Keratinocyte (primary cell): ENCODE data around the gene CMAS. TPM values are rescaled to one million over a fixed set of nuclear protein-coding genes. Genes with fewer than 3 reads are reported as not detected.

ENCODE experiments used
- DNase-seq: peaks from one replicate; pipeline ENCODE4 v3.0.0-alpha.2; 2011; ENCODE audit warnings: low read depth, missing footprints, low spot score
- FAIRE-seq: peaks from 2 replicates; lab custom pipeline; 2011; peaks lifted over from hg19 to GRCh38; lab: Jason Lieb, UNC
- H2AFZ ChIP-seq: 2 replicates; pipeline ENCODE4 v1.6.0; 2012; ENCODE audit warnings: low read length, control low read depth, inconsistent platforms; ENCODE audit not compliant: control insufficient read depth
- H3K27ac ChIP-seq: 2 replicates; pipeline ENCODE4 v1.5.1; 2011; ENCODE audit warnings: low read length; ENCODE audit not compliant: control insufficient read depth, insufficient read depth
- H3K27me3 ChIP-seq: 3 replicates; pipeline ENCODE4 v1.6.0; 2011; ENCODE audit warnings: low read length; ENCODE audit not compliant: control insufficient read depth, insufficient read depth; ENCODE audit errors: extremely low read depth
- H3K36me3 ChIP-seq, 2 experiments: 2 replicates in 1 of 2; 3 replicates in 1 of 2; pipeline ENCODE4 v1.5.1; 2011; ENCODE audit warnings: low read length in 2 of 2, mild to moderate bottlenecking in 1 of 2; ENCODE audit not compliant: control insufficient read depth in 2 of 2, insufficient read depth in 2 of 2; ENCODE audit errors: extremely low read depth in 1 of 2
- H3K4me1 ChIP-seq: 3 replicates; pipeline ENCODE4 v1.5.1; 2011; ENCODE audit warnings: low read length; ENCODE audit not compliant: control insufficient read depth, insufficient read depth; ENCODE audit errors: extremely low read depth
- H3K4me2 ChIP-seq: 3 replicates; pipeline ENCODE4 v1.6.0; 2011; ENCODE audit warnings: low read depth, low read length; ENCODE audit not compliant: control insufficient read depth, insufficient read depth; ENCODE audit errors: extremely low read depth
- H3K4me3 ChIP-seq, 3 experiments: fragments of 200-600 bp in 1 of 3; sonication (generic) in 1 of 3; 2 replicates in 2 of 3; 3 replicates in 1 of 3; pipeline ENCODE4 v1.5.1; 2011 to 2016; ENCODE audit warnings: low read length in 3 of 3, mild to moderate bottlenecking in 3 of 3, control low read depth in 2 of 3, inconsistent platforms in 1 of 3, low read depth in 1 of 3, mixed read lengths in 1 of 3, mixed run types in 1 of 3, moderate library complexity in 1 of 3; ENCODE audit not compliant: control insufficient read depth in 2 of 3, insufficient read depth in 2 of 3; ENCODE audit errors: extremely low read depth in 1 of 3
- H3K79me2 ChIP-seq: 2 replicates; pipeline ENCODE4 v1.6.0; 2012; ENCODE audit warnings: low read length; ENCODE audit not compliant: control insufficient read depth, insufficient read depth
- H3K9ac ChIP-seq: 3 replicates; pipeline ENCODE4 v1.6.0; 2011; ENCODE audit warnings: low read length; ENCODE audit not compliant: control insufficient read depth, insufficient read depth; ENCODE audit errors: extremely low read depth
- H3K9me1 ChIP-seq: 3 replicates; pipeline ENCODE4 v1.6.0; 2011; ENCODE audit warnings: low read length; ENCODE audit not compliant: control insufficient read depth, insufficient read depth; ENCODE audit errors: extremely low read depth
- H3K9me3 ChIP-seq: 2 replicates; pipeline ENCODE4 v1.5.1; 2012; ENCODE audit warnings: low read depth, low read length; ENCODE audit not compliant: control insufficient read depth
- H4K20me1 ChIP-seq: 3 replicates; pipeline ENCODE4 v1.6.0; 2011; ENCODE audit warnings: low read length; ENCODE audit not compliant: control insufficient read depth, insufficient read depth; ENCODE audit errors: extremely low read depth
- EZH2 ChIP-seq: IDR thresholded peaks from one replicate; pipeline ENCODE4 v1.6.1; 2012; ENCODE audit warnings: inconsistent platforms, mild to moderate bottlenecking, low read length, moderate library complexity
- dilution Hi-C: fragments of 300-500 bp; cut with MboI; formaldehyde crosslinking; loops from one replicate; pipeline ENCODE4 v1.7.0; 2020; ENCODE audit warnings: low sequenced_read_pairs; ENCODE audit not compliant: extremely low pct_ligation_motif_present
- polyA plus RNA-seq, 5 experiments: library from polyadenylated mRNA; depleted of rRNA in 3 of 5; stranded (reverse) in 3 of 5; stranded (forward) in 1 of 5; unstranded in 1 of 5; fragments of >200 nt; gene quantifications; 1 replicate in 1 of 5; 2 replicates in 3 of 5; 3 replicates in 1 of 5; pipeline versions ENCODE4 v1.2.1 to v1.2.3, GENCODE V29; 2011 to 2012; ENCODE audit warnings: missing spikeins in 2 of 5, low read depth in 1 of 5, low replicate concordance in 1 of 5
- TF ChIP-seq, protein P1 (sequence below), 3 experiments: IDR thresholded peaks in 1 of 3; conservative IDR thresholded peaks in 1 of 3; optimal IDR thresholded peaks in 1 of 3; 2 replicates in 2 of 3; 3 replicates in 1 of 3; pipeline versions ENCODE3 to v1.5.1; 2011; ENCODE audit warnings: low read length in 3 of 3, mild to moderate bottlenecking in 3 of 3, moderate library complexity in 2 of 3, control low read depth in 1 of 3, inconsistent platforms in 1 of 3; ENCODE audit not compliant: insufficient read depth in 2 of 3; ENCODE audit errors: extremely low read depth in 1 of 3

Gene CMAS
- polyA plus RNA-seq, 1 donor (not counting 4 experiments of a cell fraction or from before 2014, with no cell fraction given): 55.0 TPM

DNA sequence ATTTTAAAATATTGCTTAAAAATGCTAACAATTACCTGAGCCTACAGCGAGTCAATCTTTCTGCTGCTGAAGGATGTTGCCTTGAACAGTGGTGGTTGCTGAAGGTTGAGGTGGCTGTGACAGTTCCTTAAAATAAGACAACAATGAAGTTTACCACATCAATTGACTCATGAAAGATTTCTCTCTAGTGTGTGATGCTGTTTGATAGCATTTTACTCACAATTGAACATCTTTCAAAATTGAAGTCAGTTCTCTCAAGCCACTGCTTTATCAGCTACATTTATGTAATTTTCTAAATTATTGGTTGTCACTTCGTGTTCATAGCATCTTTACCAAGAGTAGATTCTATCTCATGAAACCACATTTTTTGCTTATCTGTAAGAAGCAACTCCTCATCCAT lies 20.3 kb downstream of the CMAS start:
- Histone ChIP-seq H2AFZ (no peak overlapping the region), H3K36me3 (peaks cover 0 to 3% of the 10 kb centered on the region in 2 experiments), H3K4me1 (no peaks in the 10 kb centered on the region), H3K9me3 (no peaks in the 10 kb centered on the region), H4K20me1 (no peaks in the 10 kb centered on the region), H3K27me3 (no peaks in the 10 kb centered on the region), H3K79me2 (no peaks in the 10 kb centered on the region), H3K9me1 (no peaks in the 10 kb centered on the region), H3K4me3 (no peak overlapping the region), H3K9ac (no peak overlapping the region), H3K27ac (no peak overlapping the region), H3K4me2 (no peak overlapping the region)
- dilution Hi-C loops: no loop called here
- FAIRE-seq (no peak), DNase-seq (no peak)
- TF ChIP-seq, protein P1, sequence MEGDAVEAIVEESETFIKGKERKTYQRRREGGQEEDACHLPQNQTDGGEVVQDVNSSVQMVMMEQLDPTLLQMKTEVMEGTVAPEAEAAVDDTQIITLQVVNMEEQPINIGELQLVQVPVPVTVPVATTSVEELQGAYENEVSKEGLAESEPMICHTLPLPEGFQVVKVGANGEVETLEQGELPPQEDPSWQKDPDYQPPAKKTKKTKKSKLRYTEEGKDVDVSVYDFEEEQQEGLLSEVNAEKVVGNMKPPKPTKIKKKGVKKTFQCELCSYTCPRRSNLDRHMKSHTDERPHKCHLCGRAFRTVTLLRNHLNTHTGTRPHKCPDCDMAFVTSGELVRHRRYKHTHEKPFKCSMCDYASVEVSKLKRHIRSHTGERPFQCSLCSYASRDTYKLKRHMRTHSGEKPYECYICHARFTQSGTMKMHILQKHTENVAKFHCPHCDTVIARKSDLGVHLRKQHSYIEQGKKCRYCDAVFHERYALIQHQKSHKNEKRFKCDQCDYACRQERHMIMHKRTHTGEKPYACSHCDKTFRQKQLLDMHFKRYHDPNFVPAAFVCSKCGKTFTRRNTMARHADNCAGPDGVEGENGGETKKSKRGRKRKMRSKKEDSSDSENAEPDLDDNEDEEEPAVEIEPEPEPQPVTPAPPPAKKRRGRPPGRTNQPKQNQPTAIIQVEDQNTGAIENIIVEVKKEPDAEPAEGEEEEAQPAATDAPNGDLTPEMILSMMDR (optimal IDR thresholded peaks at IDR 0.05 in 1 of 3, IDR thresholded peaks at IDR 0.05 in 1 of 3, conservative IDR thresholded peaks at IDR 0.05 in 1 of 3; ENCODE audit: extremely low read depth in 1 of 3, insufficient read depth in 2 of 3, low read length in 3 of 3): no peak
- TF ChIP-seq EZH2: no peak

DNA sequence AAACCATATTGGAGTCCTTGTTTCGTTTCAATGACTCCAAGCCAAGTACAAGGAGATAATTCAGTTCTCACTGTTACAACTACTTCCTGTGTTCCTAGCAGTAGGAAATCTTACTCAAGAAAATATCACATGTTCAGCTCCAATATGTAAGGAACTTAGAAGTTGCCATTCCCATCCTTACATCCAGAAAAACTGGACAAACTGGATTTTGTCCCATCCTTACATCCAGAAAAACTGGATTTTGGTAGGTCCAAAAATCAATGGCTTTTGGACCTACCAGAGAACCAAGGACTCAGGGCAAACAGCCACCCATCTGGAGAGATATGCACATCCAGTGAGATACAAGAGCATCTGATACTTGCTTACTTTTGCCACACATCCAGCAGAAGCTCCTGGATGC lies 23.8 kb downstream of the CMAS start:
- Histone ChIP-seq H3K36me3 (peaks cover 0 to 3% of the 10 kb centered on the region in 2 experiments), H3K27me3 (no peaks in the 10 kb centered on the region), H4K20me1 (no peaks in the 10 kb centered on the region), H3K9me3 (no peaks in the 10 kb centered on the region), H3K27ac (no peak overlapping the region), H2AFZ (no peak overlapping the region), H3K4me3 (no peak overlapping the region), H3K4me2 (no peak overlapping the region), H3K9me1 (no peaks in the 10 kb centered on the region), H3K79me2 (no peaks in the 10 kb centered on the region), H3K4me1 (no peaks in the 10 kb centered on the region), H3K9ac (no peak overlapping the region)
- no peak for DNase-seq
- dilution Hi-C loops: no loop called here
- TF ChIP-seq, protein P1 (optimal IDR thresholded peaks at IDR 0.05 in 1 of 3, IDR thresholded peaks at IDR 0.05 in 1 of 3, conservative IDR thresholded peaks at IDR 0.05 in 1 of 3; ENCODE audit: extremely low read depth in 1 of 3, insufficient read depth in 2 of 3, low read length in 3 of 3): no peak
- TF ChIP-seq EZH2: no peak
- no peak for FAIRE-seq
